Neuronal stem cell (in vitro differentiated cells): ENCODE data around the gene DPYSL4.

Source experiments
- DNase-seq: peaks from one replicate; pipeline ENCODE4 v3.0.0-alpha.2; 2013; ENCODE audit warnings: low spot score
- H2AFZ ChIP-seq: one replicate; pipeline ENCODE4 v1.6.1; 2013; ENCODE audit warnings: mild to moderate bottlenecking, low read length, inconsistent platforms
- H2AK5ac ChIP-seq: 2 replicates; pipeline ENCODE4 v1.6.1; 2013; ENCODE audit warnings: low read depth, mild to moderate bottlenecking, inconsistent platforms, low read length, moderate library complexity, mixed read lengths
- H2BK120ac ChIP-seq: 2 replicates; pipeline ENCODE4 v1.6.1; 2013; ENCODE audit warnings: low read depth, mild to moderate bottlenecking, inconsistent platforms, low read length, moderate library complexity, mixed read lengths
- H2BK12ac ChIP-seq: one replicate; pipeline ENCODE4 v1.6.1; 2013; ENCODE audit warnings: low read length, inconsistent platforms
- H2BK15ac ChIP-seq: 2 replicates; pipeline ENCODE4 v1.6.1; 2013; ENCODE audit warnings: mild to moderate bottlenecking, low read length, inconsistent platforms, mixed read lengths
- H2BK5ac ChIP-seq: one replicate; pipeline ENCODE4 v1.6.1; 2013; ENCODE audit warnings: inconsistent platforms, mild to moderate bottlenecking, low read length, moderate library complexity
- H3K14ac ChIP-seq: one replicate; pipeline ENCODE4 v1.6.1; 2013; ENCODE audit warnings: low read length, inconsistent platforms
- H3K18ac ChIP-seq: 2 replicates; pipeline ENCODE4 v1.6.1; 2013; ENCODE audit warnings: low read length, inconsistent platforms
- H3K23ac ChIP-seq: 2 replicates; pipeline ENCODE4 v1.6.1; 2013; ENCODE audit warnings: low read depth, mild to moderate bottlenecking, mixed read lengths, low read length, inconsistent platforms; ENCODE audit not compliant: poor library complexity
- H3K27ac ChIP-seq: replicated peaks from 3 replicates; pipeline ENCODE4 v1.5.1; 2013; ENCODE audit warnings: low read length, inconsistent platforms
- H3K27me3 ChIP-seq, 3 experiments: 2 replicates each; pipeline ENCODE4 v1.6.1; 2013; ENCODE audit warnings: low read length in 3 of 3, mild to moderate bottlenecking in 2 of 3, inconsistent platforms in 1 of 3, low read depth in 1 of 3, mixed read lengths in 1 of 3, moderate library complexity in 1 of 3; ENCODE audit not compliant: control insufficient read depth in 3 of 3, insufficient read depth in 3 of 3
- H3K36me3 ChIP-seq, 2 donors: replicated peaks in 1 of 2; 2 replicates each; pipeline ENCODE4 v1.6.1; 2013; ENCODE audit warnings: low read length in 2 of 2; ENCODE audit not compliant: control insufficient read depth in 2 of 2, insufficient read depth in 2 of 2
- H3K4ac ChIP-seq: 2 replicates; pipeline ENCODE4 v1.6.1; 2013; ENCODE audit warnings: inconsistent platforms, mild to moderate bottlenecking, low read length, moderate library complexity
- H3K4me1 ChIP-seq, 2 donors: 1 replicate in 1 of 2; 2 replicates in 1 of 2; pipeline ENCODE4 v1.6.1; 2013; ENCODE audit warnings: low read length in 2 of 2, low read depth in 1 of 2; ENCODE audit not compliant: control insufficient read depth in 2 of 2, insufficient read depth in 1 of 2
- H3K4me2 ChIP-seq: one replicate; pipeline ENCODE4 v1.6.1; 2013; ENCODE audit warnings: mild to moderate bottlenecking, low read length, inconsistent platforms; ENCODE audit not compliant: insufficient read depth, poor library complexity, severe bottlenecking
- H3K4me3 ChIP-seq, 2 donors: 2 replicates each; pipeline ENCODE4 v1.5.1; 2013; ENCODE audit warnings: low read length in 2 of 2, mild to moderate bottlenecking in 2 of 2, inconsistent platforms in 1 of 2, moderate library complexity in 1 of 2
- H3K79me1 ChIP-seq: one replicate; pipeline ENCODE4 v1.6.1; 2013; ENCODE audit warnings: low read depth, mild to moderate bottlenecking, inconsistent platforms, low read length, moderate library complexity
- H3K9ac ChIP-seq: one replicate; pipeline ENCODE4 v1.6.1; 2013; ENCODE audit warnings: mild to moderate bottlenecking, low read depth, low read length, inconsistent platforms; ENCODE audit not compliant: poor library complexity
- H3K9me3 ChIP-seq, 2 donors: replicated peaks in 1 of 2; 2 replicates each; pipeline versions ENCODE3 to v1.6.1; 2013; ENCODE audit warnings: low read length in 2 of 2, mild to moderate bottlenecking in 2 of 2, inconsistent platforms in 1 of 2, low read depth in 1 of 2, mixed read lengths in 1 of 2, moderate library complexity in 1 of 2; ENCODE audit not compliant: control insufficient read depth in 2 of 2, insufficient read depth in 1 of 2
- H4K8ac ChIP-seq: one replicate; pipeline ENCODE4 v1.6.1; 2013; ENCODE audit warnings: low read depth, mild to moderate bottlenecking, inconsistent platforms, low read length, moderate library complexity
- H4K91ac ChIP-seq: one replicate; pipeline ENCODE4 v1.6.1; 2013; ENCODE audit warnings: low read length, low read depth, mild to moderate bottlenecking, inconsistent platforms; ENCODE audit not compliant: poor library complexity
- WGBS, 2 donors: extraction: QIAGEN DNeasy Blood & Tissue Kit; methylation state at CpG; one replicate each; pipeline ENCODE4 v1.1.7; 2013; ENCODE audit warnings: missing lambda C conversion rate in 2 of 2, mixed read lengths in 1 of 2; ENCODE audit not compliant: insufficient read length in 2 of 2, insufficient replicate concordance in 1 of 2; ENCODE audit errors: extremely low coverage in 2 of 2; 5-methylcytosine and 5-hydroxymethylcytosine counted together

The DPYSL4 gene

DNA sequence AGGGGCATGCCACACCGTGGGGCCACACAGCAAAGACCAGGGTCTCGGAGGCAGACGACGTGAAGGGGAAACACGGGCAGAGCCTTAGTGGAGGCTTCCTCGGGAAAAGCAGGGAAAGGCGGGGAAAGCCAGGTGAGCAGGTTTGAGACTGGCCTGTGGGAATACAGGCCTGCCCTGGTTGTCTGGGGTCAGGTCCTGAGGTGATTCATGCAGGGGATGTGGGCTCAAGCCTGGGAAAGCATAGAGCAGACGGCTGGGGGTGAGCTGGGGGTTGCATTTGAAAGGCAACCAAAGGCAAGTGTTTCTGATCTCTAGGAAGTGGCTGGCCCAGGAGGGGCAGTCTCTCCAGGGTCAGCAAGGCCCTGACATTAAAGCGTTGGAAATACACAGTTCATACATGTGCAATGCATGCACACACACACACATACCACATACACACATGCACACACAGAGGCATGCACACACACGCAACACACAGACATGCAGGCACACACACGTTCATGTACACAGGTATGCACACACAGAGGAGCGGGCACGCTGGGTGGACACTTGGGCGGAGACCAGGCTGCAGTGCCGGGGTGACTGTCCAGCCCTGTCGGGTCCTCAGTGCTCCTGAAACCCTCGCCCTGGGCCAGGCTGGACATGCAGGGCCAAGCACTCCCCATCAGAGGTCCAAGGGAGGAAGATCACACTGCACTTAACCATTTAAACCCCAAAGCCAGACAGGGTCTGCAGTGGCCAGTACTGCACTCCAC, 51.8 kb downstream of the DPYSL4 start:
- Histone ChIP-seq H3K18ac (peak overlapping the region; percentile 49), H3K9ac (no peak overlapping the region), H2BK12ac (no peak overlapping the region), H3K27ac (no peak overlapping the region), H3K27me3 (no peaks in the 10 kb centered on the region), H3K9me3 (no peaks in the 10 kb centered on the region), H3K4me2 (no peak overlapping the region), H3K4ac (no peak overlapping the region), H3K23ac (peak overlapping the region; percentile 65), H3K14ac (peak overlapping the region; percentile 90), H4K91ac (no peak overlapping the region), H2BK120ac (no peak overlapping the region), H4K8ac (peak overlapping the region; percentile 33), H3K36me3 (peaks cover 0 to 3% of the 10 kb centered on the region in 2 donors), H3K4me1 (peaks cover 12 to 28% of the 10 kb centered on the region in 2 donors), H3K79me1 (peaks cover 6% of the 10 kb centered on the region), H2BK5ac (no peak overlapping the region), H2BK15ac (peak overlapping the region; percentile 69), H2AK5ac (peak overlapping the region; percentile 91), H2AFZ (no peak overlapping the region), H3K4me3 (no peak overlapping the region)
- no CpG with 5 or more reads among the region's 17 CpGs for WGBS, 2 donors
- DNase-seq = no peak

DNA sequence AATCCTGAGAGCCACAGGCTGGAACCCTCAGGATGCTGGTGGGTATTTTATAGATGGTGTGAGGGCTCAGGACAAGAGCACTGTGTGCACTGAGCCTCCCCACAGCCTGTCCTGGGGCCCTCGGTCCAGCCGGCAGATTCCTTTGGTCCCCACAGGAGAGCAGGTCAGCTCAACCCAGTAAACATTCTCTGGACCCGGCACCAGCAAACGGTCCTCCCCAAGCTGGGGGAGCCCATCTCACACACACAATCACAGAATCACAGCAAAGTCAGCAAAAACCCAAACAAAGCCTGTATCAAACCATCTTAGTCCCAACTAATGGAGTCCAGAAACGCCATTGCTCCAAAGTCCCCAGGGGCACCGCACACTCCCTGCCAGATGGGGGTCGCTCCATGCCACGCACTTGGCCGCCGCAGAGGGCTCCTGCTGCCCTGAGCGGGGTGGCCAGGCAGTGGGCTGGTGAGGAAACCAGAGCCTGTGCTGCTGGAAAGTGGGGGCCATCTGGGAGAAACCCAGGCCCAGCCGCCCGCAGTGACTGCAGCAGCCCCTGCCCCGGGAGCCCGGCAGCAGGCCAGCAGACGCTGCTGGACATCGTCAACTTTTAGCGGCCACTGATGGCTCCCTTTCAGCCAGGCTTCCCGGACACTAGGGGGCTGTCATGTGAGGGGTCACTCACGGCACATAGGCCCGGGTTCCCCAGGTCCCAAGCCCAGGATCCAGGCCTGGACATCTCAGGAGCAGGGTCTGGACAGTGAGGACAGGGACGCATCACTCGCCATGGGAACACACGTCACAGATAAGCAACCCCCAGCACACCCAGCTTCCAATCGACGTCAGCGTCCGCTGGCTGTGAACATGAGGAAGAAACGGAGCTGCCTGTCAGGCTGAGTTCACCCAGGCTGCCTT, 52.6 kb downstream of the DPYSL4 start:
- H4K8ac ChIP-seq = no peak overlapping the region
- H3K4ac ChIP-seq = peak overlapping the region; percentile 45
- peak overlapping the region; percentile 72 for H3K18ac ChIP-seq
- H3K36me3 ChIP-seq = peaks cover 0 to 3% of the 10 kb centered on the region in 2 donors
- peaks cover 6% of the 10 kb centered on the region for H3K79me1 ChIP-seq
- H2AK5ac ChIP-seq = peak overlapping the region; percentile 49
- no peaks in the 10 kb centered on the region for H3K27me3 ChIP-seq
- no peak overlapping the region for H3K27ac ChIP-seq
- H2BK15ac ChIP-seq = no peak overlapping the region
- no peak overlapping the region for H3K4me3 ChIP-seq
- peak overlapping the region; percentile 79 for H4K91ac ChIP-seq
- H2BK5ac ChIP-seq = peak overlapping the region; percentile 2
- peak overlapping the region; percentile 44 for H3K14ac ChIP-seq
- H3K9me3 ChIP-seq = no peaks in the 10 kb centered on the region
- H3K9ac ChIP-seq = no peak overlapping the region
- no CpG with 5 or more reads among the region's 29 CpGs for WGBS, 2 donors
- no peak for DNase-seq
- no peak overlapping the region for H2AFZ ChIP-seq
- peak overlapping the region; percentile 73 for H3K23ac ChIP-seq
- H2BK12ac ChIP-seq = no peak overlapping the region
- no peak overlapping the region for H2BK120ac ChIP-seq
- H3K4me2 ChIP-seq = no peak overlapping the region
- H3K4me1 ChIP-seq = peaks cover 12 to 35% of the 10 kb centered on the region in 2 donors

DNA sequence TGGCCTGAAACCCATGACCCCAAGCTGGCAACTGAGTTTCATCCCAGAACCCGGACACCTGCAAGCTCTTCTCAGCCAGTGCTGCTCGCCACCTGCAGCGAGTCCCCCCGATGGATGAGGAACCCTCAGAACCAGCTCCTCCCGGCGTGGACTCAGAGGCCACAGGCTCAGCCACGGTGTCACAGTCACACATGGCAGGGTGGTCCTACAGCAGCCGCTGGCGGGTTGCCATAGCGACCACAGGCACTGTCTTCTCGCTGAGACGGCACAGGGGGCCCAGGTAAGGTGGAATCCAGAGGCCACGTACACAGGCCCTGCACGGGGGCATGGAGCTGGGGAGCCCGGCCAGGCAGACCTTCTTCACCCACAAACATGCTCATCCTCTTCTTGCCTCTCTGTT, 53.4 kb downstream of the DPYSL4 start:
- H3K4me1 ChIP-seq = peaks cover 12 to 40% of the 10 kb centered on the region in 2 donors
- H3K4me3 ChIP-seq = no peak overlapping the region
- no peak overlapping the region for H3K4ac ChIP-seq
- no peak overlapping the region for H4K91ac ChIP-seq
- peak overlapping the region; percentile 73 for H3K23ac ChIP-seq
- H4K8ac ChIP-seq = no peak overlapping the region
- peaks cover 6% of the 10 kb centered on the region for H3K79me1 ChIP-seq
- peak overlapping the region; percentile 49 for H2AK5ac ChIP-seq
- no peak overlapping the region for H3K14ac ChIP-seq
- no peak for DNase-seq
- H2BK15ac ChIP-seq = peak overlapping the region; percentile 49
- no peak overlapping the region for H2BK120ac ChIP-seq
- H2AFZ ChIP-seq = no peak overlapping the region
- H2BK12ac ChIP-seq = no peak overlapping the region
- H2BK5ac ChIP-seq = peak overlapping the region; percentile 69
- H3K4me2 ChIP-seq = no peak overlapping the region
- H3K27ac ChIP-seq = no peak overlapping the region
- peak overlapping the region; percentile 59 for H3K18ac ChIP-seq
- no peaks in the 10 kb centered on the region for H3K27me3 ChIP-seq
- no CpG with 5 or more reads among the region's 15 CpGs for WGBS, 2 donors
- no peaks in the 10 kb centered on the region for H3K36me3 ChIP-seq
- H3K9ac ChIP-seq = no peak overlapping the region
- H3K9me3 ChIP-seq = no peaks in the 10 kb centered on the region

DNA sequence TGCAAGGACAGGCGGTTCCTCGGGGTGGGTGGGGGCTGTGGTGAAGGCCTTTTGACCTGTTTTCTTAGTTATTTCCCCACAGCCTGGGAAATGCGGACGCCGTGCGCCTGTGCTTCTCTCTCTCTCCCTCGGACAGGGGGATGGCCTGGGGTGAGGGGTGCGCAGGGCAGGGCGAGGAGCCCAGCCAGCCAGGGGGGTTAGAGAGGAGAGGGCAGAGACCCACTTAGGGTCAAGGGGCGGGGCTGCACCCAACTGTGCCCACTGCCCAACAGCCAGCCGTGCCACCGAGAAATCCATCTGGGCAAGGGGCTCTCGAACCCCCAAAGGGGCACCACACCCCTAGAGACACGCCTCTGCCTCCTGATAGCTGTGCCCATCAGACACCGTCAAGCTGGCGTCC, 53.8 kb downstream of the DPYSL4 start:
- no CpG with 5 or more reads among the region's 16 CpGs for WGBS, 2 donors
- Histone ChIP-seq H3K9me3 (no peaks in the 10 kb centered on the region), H2AK5ac (peak overlapping the region; percentile 95), H3K4me3 (no peak overlapping the region), H4K8ac (peak overlapping the region; percentile 31), H3K36me3 (no peaks in the 10 kb centered on the region), H2AFZ (no peak overlapping the region), H3K18ac (peak overlapping the region; percentile 77), H3K23ac (peak overlapping the region; percentile 73), H3K4ac (no peak overlapping the region), H3K27ac (no peak overlapping the region), H2BK12ac (no peak overlapping the region), H3K27me3 (no peaks in the 10 kb centered on the region), H3K14ac (peak overlapping the region; percentile 14), H3K4me1 (peaks cover 12 to 44% of the 10 kb centered on the region in 2 donors), H2BK15ac (peak overlapping the region; percentile 98), H2BK120ac (no peak overlapping the region), H3K79me1 (peaks cover 4% of the 10 kb centered on the region), H3K9ac (no peak overlapping the region), H3K4me2 (no peak overlapping the region), H4K91ac (peak overlapping the region; percentile 3), H2BK5ac (peak overlapping the region; percentile 69)
- no peak for DNase-seq
